ENCODE results near the gene ZNF526.

The ZNF526 gene

DNA sequence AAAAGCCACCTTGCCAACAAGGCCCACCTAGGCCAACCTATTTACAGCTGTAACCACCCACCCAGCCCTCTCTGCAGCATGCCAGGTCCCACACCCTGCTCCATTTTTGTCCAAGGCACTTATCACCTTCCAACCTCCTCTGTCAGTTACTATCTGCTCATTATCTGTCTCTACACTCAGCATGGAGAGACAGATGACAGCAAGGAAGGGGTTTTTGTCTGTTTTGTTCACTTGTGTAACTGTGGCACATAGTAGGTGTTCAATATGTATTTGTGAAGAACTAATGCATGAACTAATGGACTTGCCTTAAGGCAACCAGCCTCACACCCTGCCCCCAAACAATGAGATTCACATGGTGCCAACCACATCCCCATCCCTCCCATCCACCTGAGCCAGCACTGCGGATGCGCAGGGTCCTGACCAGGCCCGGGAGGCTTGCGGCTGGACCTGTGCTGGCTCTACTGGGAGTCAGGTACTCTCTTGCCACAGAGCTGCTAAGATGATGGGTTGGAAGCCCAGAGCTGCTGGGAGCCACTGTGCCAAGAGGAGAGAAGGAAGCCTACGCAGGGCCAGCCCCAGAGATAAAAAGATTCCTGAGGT is 19.9 kb upstream of the ZNF526 start:
- DNase-seq (ENCODE audit: low spot score), result no peak
- in situ Hi-C loops (cut with MboI; ENCODE audit: low pct_unique_long_range_greater_than_20kb, low sequenced_read_pairs, unreplicated experiment), result no loop called here
- no peak for TF ChIP-seq CTCF (IDR thresholded peaks at IDR 0.05; ENCODE audit: extremely low read depth, insufficient read depth, missing control alignments)

DNA sequence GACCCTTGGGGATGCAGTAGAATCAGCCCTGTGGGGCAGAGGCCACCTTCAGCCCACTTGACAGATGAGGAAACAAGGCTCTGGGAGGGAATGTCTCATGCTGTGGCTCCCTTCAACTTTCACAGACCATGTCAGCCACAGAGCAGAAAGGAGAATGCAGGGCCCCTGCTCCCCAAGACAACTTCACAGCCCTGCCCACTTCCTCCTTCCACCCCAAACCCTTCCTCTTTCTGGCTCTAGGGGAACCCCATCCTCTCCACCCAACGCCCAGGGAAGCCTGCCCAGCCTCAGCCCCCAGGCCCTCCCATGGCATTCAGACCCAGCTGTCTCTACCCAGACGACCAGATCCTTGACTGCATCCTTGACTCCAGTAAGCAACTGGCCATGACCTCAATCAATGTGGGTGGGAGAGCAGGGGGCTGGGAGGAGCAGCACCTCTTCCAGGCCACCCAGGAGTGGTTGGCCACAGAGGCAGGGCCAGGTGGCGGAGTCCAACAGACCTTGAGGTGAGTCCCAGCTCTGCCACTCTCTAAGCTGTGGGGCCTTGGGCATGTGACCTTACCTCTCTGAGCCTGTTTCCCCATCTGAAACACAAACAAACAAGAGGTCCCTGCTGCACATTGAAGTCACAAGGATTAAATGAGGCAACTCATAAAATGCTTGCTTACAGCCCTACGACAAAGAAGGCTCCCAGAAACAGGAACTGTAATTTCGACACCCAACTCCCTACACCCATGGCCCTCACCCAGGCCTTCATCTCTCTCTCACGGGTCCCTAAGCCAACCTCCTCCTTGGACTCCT is 18.4 kb upstream of the ZNF526 start:
- peak; percentile 86 for DNase-seq (ENCODE audit: low spot score)
- TF ChIP-seq CTCF (IDR thresholded peaks at IDR 0.05; ENCODE audit: extremely low read depth, insufficient read depth, missing control alignments), result no peak
- in situ Hi-C loops (cut with MboI; ENCODE audit: low pct_unique_long_range_greater_than_20kb, low sequenced_read_pairs, unreplicated experiment), result no loop called here

DNA sequence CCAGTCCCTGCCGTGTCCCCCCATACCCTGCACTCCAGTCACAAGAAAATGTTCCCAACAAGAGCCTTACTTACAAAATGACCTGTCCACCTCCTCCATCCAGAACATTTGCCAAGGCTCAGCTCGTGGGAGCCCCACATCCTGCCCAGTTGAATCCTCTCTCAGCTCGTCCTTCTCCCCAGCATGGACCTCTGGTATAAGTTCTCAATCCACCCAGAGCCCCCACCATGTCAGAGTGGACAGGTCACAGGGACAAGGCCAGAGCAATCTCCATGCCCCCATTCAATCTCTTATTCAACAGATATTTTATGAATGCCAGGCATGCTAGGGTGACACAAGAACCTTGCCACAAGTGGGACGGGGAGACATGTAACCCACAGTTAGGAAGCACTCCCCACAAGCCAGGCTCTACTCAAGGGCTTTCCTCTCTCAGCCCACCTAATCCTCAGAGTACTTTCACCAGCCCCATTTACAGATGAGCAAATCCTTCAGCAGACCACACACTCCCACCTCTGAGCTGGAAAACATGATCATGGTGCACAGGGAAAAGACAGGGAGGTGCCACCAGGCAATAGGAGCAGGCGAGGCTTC is 17.7 kb upstream of the ZNF526 start:
- in situ Hi-C loops (cut with MboI; ENCODE audit: low pct_unique_long_range_greater_than_20kb, low sequenced_read_pairs, unreplicated experiment), result no loop called here
- no peak for TF ChIP-seq CTCF (IDR thresholded peaks at IDR 0.05; ENCODE audit: extremely low read depth, insufficient read depth, missing control alignments)
- no peak for DNase-seq (ENCODE audit: low spot score)

DNA sequence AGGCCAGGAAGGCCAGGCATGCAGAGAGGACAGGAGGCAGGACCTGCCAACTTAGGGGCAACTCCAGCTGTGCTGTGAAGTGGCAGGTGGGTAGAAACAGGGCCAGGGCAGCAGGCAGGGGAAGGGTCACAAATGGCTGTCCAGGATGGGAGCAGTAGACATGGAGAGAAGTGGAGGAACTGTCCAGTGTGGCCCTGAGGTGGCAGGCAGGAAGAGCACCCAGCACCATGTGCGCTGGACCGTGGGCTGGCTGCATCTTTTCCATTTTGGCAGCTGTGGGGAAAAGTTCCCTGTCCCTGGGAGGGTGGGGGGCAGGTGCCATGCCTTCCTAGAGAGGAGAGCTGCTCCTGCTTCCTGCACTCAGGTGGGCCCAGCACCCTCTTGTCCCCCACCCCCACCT is 16.4 kb upstream of the ZNF526 start:
- TF ChIP-seq CTCF (IDR thresholded peaks at IDR 0.05; ENCODE audit: extremely low read depth, insufficient read depth, missing control alignments), result no peak
- no peak for DNase-seq (ENCODE audit: low spot score)
- in situ Hi-C loops (cut with MboI; ENCODE audit: low pct_unique_long_range_greater_than_20kb, low sequenced_read_pairs, unreplicated experiment), result no loop called here

DNA sequence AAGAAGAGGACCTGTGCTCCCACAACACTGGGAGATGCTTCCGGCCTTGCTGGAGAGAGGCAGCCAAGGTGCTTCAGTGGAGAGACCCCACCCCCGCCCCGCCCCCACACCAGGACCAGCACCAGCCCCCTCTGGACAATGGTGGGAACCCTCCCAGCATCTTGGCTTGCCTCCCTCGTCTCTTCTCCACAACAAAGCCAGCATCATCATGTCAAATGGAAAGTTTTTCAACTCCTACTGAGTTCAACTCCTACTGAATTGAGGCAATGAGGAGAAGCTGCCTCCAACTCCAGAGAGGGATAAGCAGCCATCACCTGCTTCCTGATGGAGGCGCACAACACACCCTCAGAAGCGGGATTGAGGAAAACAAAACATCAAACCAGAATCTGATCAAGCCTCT is 15.4 kb upstream of the ZNF526 start:
- in situ Hi-C loops (cut with MboI; ENCODE audit: low pct_unique_long_range_greater_than_20kb, low sequenced_read_pairs, unreplicated experiment), result no loop called here
- no peak for DNase-seq (ENCODE audit: low spot score)
- no peak for TF ChIP-seq CTCF (IDR thresholded peaks at IDR 0.05; ENCODE audit: extremely low read depth, insufficient read depth, missing control alignments)

DNA sequence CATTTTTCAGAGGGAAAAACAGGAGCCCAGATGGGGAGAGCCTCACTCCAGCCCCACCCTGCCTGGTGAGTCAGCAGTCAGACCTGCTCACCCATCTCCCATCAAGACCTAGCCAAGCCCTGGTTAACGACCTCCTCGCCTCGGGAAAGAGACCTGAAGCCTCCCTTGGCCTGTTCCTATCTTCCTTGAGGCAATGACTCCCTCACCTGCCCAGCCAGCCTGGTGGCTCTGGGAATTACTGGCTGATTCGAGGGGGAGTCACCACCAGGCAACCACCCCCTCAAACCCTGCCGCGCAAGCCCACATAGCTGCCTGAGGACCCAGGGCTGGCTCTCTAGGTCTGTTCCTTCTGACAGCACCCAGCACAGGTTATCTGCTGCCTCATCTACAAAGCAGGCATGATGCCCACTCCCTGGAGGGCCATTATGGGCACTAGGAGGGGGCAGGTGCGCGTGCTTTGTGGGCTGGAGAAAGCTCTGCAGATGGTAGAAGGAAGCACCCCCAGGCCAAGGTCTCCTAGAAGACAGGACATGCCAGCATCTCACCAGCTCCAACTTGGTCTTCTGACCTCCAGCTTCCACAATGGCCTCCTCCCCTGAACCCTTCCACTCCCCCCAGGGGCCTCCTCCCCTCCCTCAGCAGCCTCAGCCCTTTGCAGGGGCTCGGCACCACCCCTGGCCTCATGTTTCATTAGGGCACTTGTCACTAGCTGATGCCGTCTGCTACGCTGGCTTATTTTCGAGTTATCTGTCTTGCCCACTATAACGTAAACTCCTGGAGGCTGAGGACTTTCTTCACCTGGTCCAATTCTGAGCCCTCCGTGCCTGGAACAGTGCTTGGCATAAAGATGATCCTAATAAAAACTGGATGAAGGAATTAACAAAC is 13.0 kb upstream of the ZNF526 start:
- no peak for DNase-seq (ENCODE audit: low spot score)
- no peak for TF ChIP-seq CTCF (IDR thresholded peaks at IDR 0.05; ENCODE audit: extremely low read depth, insufficient read depth, missing control alignments)
- in situ Hi-C loops (cut with MboI; ENCODE audit: low pct_unique_long_range_greater_than_20kb, low sequenced_read_pairs, unreplicated experiment), result no loop called here

All from GM13977 (cell line).